Uterus (tissue), 2 donors: ENCODE results near the gene FYN.

ENCODE experiments used
- CTCF ChIP-seq, 4 experiments: fragments of 200-600 bp in 2 of 4; fragments of 450-650 bp in 2 of 4; sonication (generic) in 2 of 4; IDR thresholded peaks; one replicate each; pipeline ENCODE4 v1.5.1; 2016 to 2019; ENCODE audit warnings: antibody characterized with exemption in 4 of 4, mild to moderate bottlenecking in 2 of 4, moderate library complexity in 1 of 4
- POLR2A ChIP-seq, 2 donors: fragments of 450-650 bp; IDR thresholded peaks; one replicate each; pipeline ENCODE4 v1.6.1; 2016; ENCODE audit warnings: antibody characterized with exemption in 2 of 2, mild to moderate bottlenecking in 1 of 2, moderate library complexity in 1 of 2

DNA sequence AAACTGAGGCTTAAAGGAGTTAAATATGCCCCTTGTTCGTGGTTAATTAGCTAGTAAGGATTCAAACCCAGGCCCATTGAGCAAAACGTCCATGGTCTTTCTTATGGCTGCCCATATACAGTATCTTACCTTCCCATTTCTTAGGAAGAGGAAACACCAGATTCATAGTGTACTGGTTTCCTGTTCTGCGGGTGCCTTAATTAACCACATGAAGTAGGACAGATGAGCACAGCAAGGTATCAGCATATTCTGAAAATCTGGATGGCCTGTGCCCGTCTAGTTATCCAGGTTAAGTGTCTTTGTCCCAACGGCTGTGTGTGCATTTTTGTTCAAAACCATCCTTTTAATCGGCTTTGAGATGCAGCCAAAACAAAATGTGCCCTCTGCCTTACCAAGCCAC, 174.1 kb downstream of the FYN start:
- TF ChIP-seq CTCF (IDR thresholded peaks at IDR 0.05) (no peak), POLR2A (IDR thresholded peaks at IDR 0.05) (no peak)
